ENCODE results near the gene NECTIN3.

The NECTIN3 gene

GRCh38 chr3:111081008-111081545 lies 9.5 kb downstream of the NECTIN3 start:
- no peak for DNase-seq
- ATAC-seq = no peak

- DNase-seq = no peak
These were observed 13.3 kb downstream of the NECTIN3 start for GRCh38 chr3:111084911-111085310.

GRCh38 chr3:111087924-111088469 lies 16.4 kb downstream of the NECTIN3 start:
- no peak for ATAC-seq
- DNase-seq = no peak

More at GRCh38 chr3:111084911-111085310, 13.3 kb downstream of the NECTIN3 start:
- no peak for ATAC-seq

GRCh38 chr3:111096487-111097209 lies 25.0 kb downstream of the NECTIN3 start:
- no peak for DNase-seq

GRCh38 chr3:111103807-111104206 lies 32.2 kb downstream of the NECTIN3 start:
- DNase-seq (no peak), ATAC-seq (no peak)

More at GRCh38 chr3:111096487-111097209, 25.0 kb downstream of the NECTIN3 start:
- no peak for ATAC-seq

GRCh38 chr3:111106993-111107661 lies 35.5 kb downstream of the NECTIN3 start:
- no peak for ATAC-seq
- no peak for DNase-seq

GRCh38 chr3:111107662-111108035 lies 36.0 kb downstream of the NECTIN3 start:
- ATAC-seq (no peak), DNase-seq (no peak)

GRCh38 chr3:111112913-111113312 lies 41.3 kb downstream of the NECTIN3 start:
- no peak for DNase-seq
- ATAC-seq = no peak

GRCh38 chr3:111128884-111129283 lies 57.3 kb downstream of the NECTIN3 start:
- ATAC-seq = no peak

GRCh38 chr3:111130827-111131226 lies 59.2 kb downstream of the NECTIN3 start:
- no peak for ATAC-seq
- no peak for DNase-seq

More at GRCh38 chr3:111128884-111129283, 57.3 kb downstream of the NECTIN3 start:
- no peak for DNase-seq

GRCh38 chr3:111134302-111134701 lies 62.7 kb downstream of the NECTIN3 start:
- ATAC-seq = no peak
- DNase-seq = no peak

- DNase-seq (no peak), ATAC-seq (no peak)
These were observed 79.8 kb downstream of the NECTIN3 start for GRCh38 chr3:111151438-111151837.

GRCh38 chr3:111152496-111152895 lies 80.9 kb downstream of the NECTIN3 start:
- DNase-seq (no peak), ATAC-seq (no peak)

GRCh38 chr3:111156517-111156916 lies 84.9 kb downstream of the NECTIN3 start:
- no peak for DNase-seq
- no peak for ATAC-seq

GRCh38 chr3:111159391-111159790 lies 87.8 kb downstream of the NECTIN3 start:
- no peak for DNase-seq
- ATAC-seq = no peak

- no peak for DNase-seq
- no peak for ATAC-seq
These were observed 93.0 kb downstream of the NECTIN3 start for GRCh38 chr3:111164621-111165020.

GRCh38 chr3:111165411-111165810 lies 93.8 kb downstream of the NECTIN3 start:
- DNase-seq = no peak
- ATAC-seq = no peak

GRCh38 chr3:111173328-111173900 lies 101.8 kb downstream of the NECTIN3 start:
- DNase-seq = no peak
- no peak for ATAC-seq

- DNase-seq (no peak), ATAC-seq (no peak)
These were observed 102.3 kb downstream of the NECTIN3 start for GRCh38 chr3:111173906-111174305.

GRCh38 chr3:111190518-111190917 lies 118.9 kb downstream of the NECTIN3 start:
- ATAC-seq (no peak), DNase-seq (no peak)

GRCh38 chr3:111193472-111193871 lies 121.9 kb downstream of the NECTIN3 start:
- DNase-seq (no peak), ATAC-seq (no peak)

- ATAC-seq = no peak
- DNase-seq = no peak
These were observed 122.4 kb downstream of the NECTIN3 start for GRCh38 chr3:111194048-111194447.

GRCh38 chr3:111197485-111197884 lies 125.9 kb downstream of the NECTIN3 start:
- DNase-seq (no peak), ATAC-seq (no peak)

Data from stimulated activated naive CD8-positive, alpha-beta T cell treated with anti-CD3 and anti-CD28 coated beads, Interleukin-15, Interleukin-2, amounts not matched to agents 100 U/mL and 50 U/mL, for 24 hours (primary cell).